Measurements from ENCODE around the gene SEPTIN8. TPM values are rescaled to one million over a fixed set of nuclear protein-coding genes. Genes with fewer than 3 reads are reported as not detected.

The SEPTIN8 gene
- total RNA-seq, 1 experiment from 2014 or later, result 24.2 TPM

GRCh38 chr5:132774406-132774805 is 2.6 kb downstream of the SEPTIN8 start:
- H2AFZ ChIP-seq, result no peak overlapping the region
- DNase-seq, result no peak
- H3K4me3 ChIP-seq, result no peak overlapping the region
- no peak overlapping the region for H3K4me2 ChIP-seq
- H4K20me1 ChIP-seq (ENCODE audit: insufficient read depth), result no peaks in the 10 kb centered on the region
- ChIA-PET CTCF (no interaction called here), POLR2A (ENCODE audit: unreplicated experiment) (no interaction called here)
- H3K27me3 ChIP-seq (ENCODE audit: insufficient read depth, low read depth), result no peaks in the 10 kb centered on the region; the same call in 1 of the 2 replicates
- intact Hi-C loops (cut with micrococcal nuclease; ENCODE audit: unreplicated experiment), result no loop called here
- peaks cover 7% of the 10 kb centered on the region; the same call in 1 of the 2 replicates for H3K79me2 ChIP-seq (ENCODE audit: low read depth)
- H3K4me1 ChIP-seq (replicated peaks; ENCODE audit: insufficient read depth), result peaks cover 15% of the 10 kb centered on the region
- no peaks in the 10 kb centered on the region for H3K9me2 ChIP-seq (ENCODE audit: insufficient read depth)
- no peaks in the 10 kb centered on the region for H3K36me3 ChIP-seq (ENCODE audit: low read depth)
- H3F3A ChIP-seq (ENCODE audit: insufficient read depth, low read depth), result 0 out of 2 replicates have a peak, but pooled peaks cover 5% of the 10 kb centered on the region
- H3K27ac ChIP-seq, result no peak overlapping the region
- no TSS peak for BruUV-seq (replicated peaks)
- TF ChIP-seq EZH2 (IDR thresholded peaks at IDR 0.05; ENCODE audit: low read depth) (no peak), CTCF (conservative IDR thresholded peaks at IDR 0.05) (no peak)
- H3K9me3 ChIP-seq (ENCODE audit: insufficient read depth, low read depth), result no peaks in the 10 kb centered on the region

- H3K4me2 ChIP-seq, result no peak overlapping the region
- ChIA-PET CTCF (no interaction called here), POLR2A (ENCODE audit: unreplicated experiment) (no interaction called here)
- peaks cover 15% of the 10 kb centered on the region for H3K4me1 ChIP-seq (replicated peaks; ENCODE audit: insufficient read depth)
- TF ChIP-seq CTCF (conservative IDR thresholded peaks at IDR 0.05) (no peak), EZH2 (IDR thresholded peaks at IDR 0.05; ENCODE audit: low read depth) (no peak)
- no peaks in the 10 kb centered on the region for H3K9me2 ChIP-seq (ENCODE audit: insufficient read depth)
- no peaks in the 10 kb centered on the region for H4K20me1 ChIP-seq (ENCODE audit: insufficient read depth)
- no peaks in the 10 kb centered on the region for H3K36me3 ChIP-seq (ENCODE audit: low read depth)
- no peak overlapping the region for H3K4me3 ChIP-seq
- 0 out of 2 replicates have a peak, but pooled peaks cover 4% of the 10 kb centered on the region for H3F3A ChIP-seq (ENCODE audit: insufficient read depth, low read depth)
- no TSS peak for BruUV-seq (replicated peaks)
- H3K27me3 ChIP-seq (ENCODE audit: insufficient read depth, low read depth), result no peaks in the 10 kb centered on the region; the same call in 1 of the 2 replicates
- peaks cover 7% of the 10 kb centered on the region; the same call in 1 of the 2 replicates for H3K79me2 ChIP-seq (ENCODE audit: low read depth)
- no peaks in the 10 kb centered on the region for H3K9me3 ChIP-seq (ENCODE audit: insufficient read depth, low read depth)
- intact Hi-C loops (cut with micrococcal nuclease; ENCODE audit: unreplicated experiment), result no loop called here
- no peak overlapping the region for H2AFZ ChIP-seq
- DNase-seq, result no peak
- no peak overlapping the region for H3K27ac ChIP-seq
These were observed 3.3 kb downstream of the SEPTIN8 start for GRCh38 chr5:132773601-132774355.

- no TSS peak for BruUV-seq (replicated peaks)
- no peaks in the 10 kb centered on the region for H4K20me1 ChIP-seq (ENCODE audit: insufficient read depth)
- CTCF ChIA-PET, result no interaction called here
These were observed 3.9 kb downstream of the SEPTIN8 start for GRCh38 chr5:132773114-132773513.

More at GRCh38 chr5:132773114-132773513, 3.9 kb downstream of the SEPTIN8 start:
- no peak overlapping the region for H3K4me2 ChIP-seq
- H3K27me3 ChIP-seq (ENCODE audit: insufficient read depth, low read depth), result no peaks in the 10 kb centered on the region; the same call in 1 of the 2 replicates
- POLR2A ChIA-PET (ENCODE audit: unreplicated experiment), result no interaction called here
- TF ChIP-seq CTCF (conservative IDR thresholded peaks at IDR 0.05), result no peak
- TF ChIP-seq EZH2 (IDR thresholded peaks at IDR 0.05; ENCODE audit: low read depth), result no peak
- no peak overlapping the region for H2AFZ ChIP-seq
- no peak for DNase-seq
- no peaks in the 10 kb centered on the region for H3F3A ChIP-seq (ENCODE audit: insufficient read depth, low read depth)
- no peaks in the 10 kb centered on the region for H3K36me3 ChIP-seq (ENCODE audit: low read depth)
- intact Hi-C loops (cut with micrococcal nuclease; ENCODE audit: unreplicated experiment), result no loop called here
- H3K9me2 ChIP-seq (ENCODE audit: insufficient read depth), result no peaks in the 10 kb centered on the region
- H3K79me2 ChIP-seq (ENCODE audit: low read depth), result peaks cover 7% of the 10 kb centered on the region; the same call in 1 of the 2 replicates
- no peak overlapping the region for H3K27ac ChIP-seq
- H3K4me3 ChIP-seq, result no peak overlapping the region
- H3K9me3 ChIP-seq (ENCODE audit: insufficient read depth, low read depth), result no peaks in the 10 kb centered on the region
- H3K4me1 ChIP-seq (replicated peaks; ENCODE audit: insufficient read depth), result peaks cover 15% of the 10 kb centered on the region

Measured in PC-9 (cell line).